ENCODE data around the gene CHST9.

The CHST9 gene

DNA sequence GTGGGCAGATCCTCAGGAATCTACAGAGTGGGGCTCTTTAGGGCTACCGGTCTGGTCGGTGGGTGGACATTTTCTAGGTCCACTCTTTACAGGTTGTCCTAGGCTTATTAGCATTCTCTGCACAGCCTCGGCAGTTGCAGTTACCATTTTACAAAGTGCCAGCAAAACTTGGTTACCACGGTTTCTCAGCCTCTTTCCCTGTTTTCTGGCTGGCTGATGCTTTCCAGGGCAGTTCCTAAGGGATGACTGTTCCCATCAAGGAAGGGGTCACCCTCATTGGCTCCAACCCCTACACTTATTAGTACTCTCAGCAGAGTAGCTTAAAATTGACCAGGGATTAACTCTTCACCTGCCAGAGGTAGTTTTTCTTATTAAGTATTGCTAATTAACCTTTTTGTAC, 317.6 kb downstream of the CHST9 start:
- Histone ChIP-seq H3K79me2 (ENCODE audit: low read length) (no peaks in the 10 kb centered on the region), H3K27ac (ENCODE audit: low read length) (no peak overlapping the region), H4K20me1 (ENCODE audit: insufficient read depth, low read length) (no peaks in the 10 kb centered on the region), H2AFZ (ENCODE audit: low read depth, low read length) (no peak overlapping the region), H3K9me3 (ENCODE audit: insufficient read depth, low read length) (no peaks in the 10 kb centered on the region), H3K9ac (ENCODE audit: low read length) (no peak overlapping the region), H3K4me2 (ENCODE audit: low read length) (no peak overlapping the region), H3K27me3 (ENCODE audit: low read depth, low read length) (no peaks in the 10 kb centered on the region), H3K4me3 (ENCODE audit: low read length) (no peak overlapping the region), H3K36me3 (replicated peaks; ENCODE audit: low read depth, low read length) (no peaks in the 10 kb centered on the region), H3K4me1 (ENCODE audit: low read length) (no peaks in the 10 kb centered on the region)
- TF ChIP-seq, protein P1, sequence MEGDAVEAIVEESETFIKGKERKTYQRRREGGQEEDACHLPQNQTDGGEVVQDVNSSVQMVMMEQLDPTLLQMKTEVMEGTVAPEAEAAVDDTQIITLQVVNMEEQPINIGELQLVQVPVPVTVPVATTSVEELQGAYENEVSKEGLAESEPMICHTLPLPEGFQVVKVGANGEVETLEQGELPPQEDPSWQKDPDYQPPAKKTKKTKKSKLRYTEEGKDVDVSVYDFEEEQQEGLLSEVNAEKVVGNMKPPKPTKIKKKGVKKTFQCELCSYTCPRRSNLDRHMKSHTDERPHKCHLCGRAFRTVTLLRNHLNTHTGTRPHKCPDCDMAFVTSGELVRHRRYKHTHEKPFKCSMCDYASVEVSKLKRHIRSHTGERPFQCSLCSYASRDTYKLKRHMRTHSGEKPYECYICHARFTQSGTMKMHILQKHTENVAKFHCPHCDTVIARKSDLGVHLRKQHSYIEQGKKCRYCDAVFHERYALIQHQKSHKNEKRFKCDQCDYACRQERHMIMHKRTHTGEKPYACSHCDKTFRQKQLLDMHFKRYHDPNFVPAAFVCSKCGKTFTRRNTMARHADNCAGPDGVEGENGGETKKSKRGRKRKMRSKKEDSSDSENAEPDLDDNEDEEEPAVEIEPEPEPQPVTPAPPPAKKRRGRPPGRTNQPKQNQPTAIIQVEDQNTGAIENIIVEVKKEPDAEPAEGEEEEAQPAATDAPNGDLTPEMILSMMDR (IDR thresholded peaks at IDR 0.05; ENCODE audit: low read depth, low read length): no peak

DNA sequence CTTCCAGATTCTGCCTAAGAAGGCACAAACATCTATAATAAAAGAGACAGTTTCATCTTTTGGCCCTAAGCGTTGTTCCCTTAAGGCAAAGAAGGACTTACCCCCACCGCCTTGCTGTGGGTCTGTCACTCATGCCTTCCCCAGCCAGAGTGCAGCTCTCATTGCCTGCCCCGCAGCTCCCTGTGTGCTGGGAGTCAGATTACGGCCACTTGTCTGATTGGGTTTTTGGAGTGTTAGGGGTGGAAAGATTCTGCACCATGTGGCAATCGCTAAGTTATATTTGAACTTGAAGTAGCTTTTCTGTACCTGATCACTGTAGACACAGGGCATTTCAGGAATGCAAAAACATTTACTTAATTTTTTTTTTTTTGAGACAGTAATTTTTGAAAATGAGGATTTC, 319.6 kb downstream of the CHST9 start, which contains the start of gene AQP4:
Gene AQP4, minus strand, starts transcription at position 151 of the 400 bp plus-strand sequence. Its CDS starts 18 bp downstream, at position 133.
- H3K4me2 ChIP-seq (ENCODE audit: low read length): no peak within 1 kb of the TSS
- H3K79me2 ChIP-seq (ENCODE audit: low read length): no peaks in the 10 kb centered on the region
- H4K20me1 ChIP-seq (ENCODE audit: insufficient read depth, low read length): no peaks in the 10 kb centered on the region
- no peaks in the 10 kb centered on the region for H3K4me1 ChIP-seq (ENCODE audit: low read length)
- no peak within 1 kb of the TSS for H2AFZ ChIP-seq (ENCODE audit: low read depth, low read length)
- H3K4me3 ChIP-seq (ENCODE audit: low read length): no peak within 1 kb of the TSS
- H3K27ac ChIP-seq (ENCODE audit: low read length): no peak within 1 kb of the TSS
- H3K9me3 ChIP-seq (ENCODE audit: insufficient read depth, low read length): no peaks in the 10 kb centered on the region
- H3K9ac ChIP-seq (ENCODE audit: low read length): no peak within 1 kb of the TSS
- H3K27me3 ChIP-seq (ENCODE audit: low read depth, low read length): 0 out of 2 replicates have a peak, but pooled peaks cover 4% of the 10 kb centered on the region
- no peaks in the 10 kb centered on the region for H3K36me3 ChIP-seq (replicated peaks; ENCODE audit: low read depth, low read length)
- no peak for TF ChIP-seq EZH2phosphoT487 (IDR thresholded peaks at IDR 0.05; ENCODE audit: low read depth)
- TF ChIP-seq, protein P1 (IDR thresholded peaks at IDR 0.05; ENCODE audit: low read depth, low read length): no peak

DNA sequence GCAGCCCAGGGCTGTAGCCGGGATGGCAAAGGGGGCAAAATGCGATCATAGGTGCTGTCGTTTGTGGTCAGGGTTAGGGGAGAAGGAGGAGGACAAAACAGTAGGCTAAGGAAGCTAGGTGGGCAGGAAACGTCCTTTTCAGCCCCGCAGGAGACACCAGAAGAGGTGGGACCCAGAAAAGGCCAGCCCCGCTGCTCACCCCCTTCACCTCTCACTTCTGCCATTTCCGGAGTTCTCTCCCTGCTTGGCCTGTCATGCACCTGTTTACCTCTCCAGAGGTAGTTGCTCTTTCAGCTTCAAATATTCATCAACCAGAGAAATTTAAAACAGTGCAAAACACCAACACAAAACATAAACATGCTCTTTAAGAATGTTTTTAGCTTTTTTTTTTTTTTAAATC, 320.4 kb downstream of the CHST9 start:
- Histone ChIP-seq H3K4me3 (ENCODE audit: low read length) (no peak overlapping the region), H4K20me1 (ENCODE audit: insufficient read depth, low read length) (no peaks in the 10 kb centered on the region), H2AFZ (ENCODE audit: low read depth, low read length) (no peak overlapping the region), H3K4me1 (ENCODE audit: low read length) (no peaks in the 10 kb centered on the region), H3K27me3 (ENCODE audit: low read depth, low read length) (0 out of 2 replicates have a peak, but pooled peaks cover 4% of the 10 kb centered on the region), H3K9me3 (ENCODE audit: insufficient read depth, low read length) (no peaks in the 10 kb centered on the region), H3K27ac (ENCODE audit: low read length) (no peak overlapping the region), H3K4me2 (ENCODE audit: low read length) (no peak overlapping the region), H3K9ac (ENCODE audit: low read length) (no peak overlapping the region), H3K79me2 (ENCODE audit: low read length) (no peaks in the 10 kb centered on the region), H3K36me3 (replicated peaks; ENCODE audit: low read depth, low read length) (no peaks in the 10 kb centered on the region)
- no peak for TF ChIP-seq EZH2phosphoT487 (IDR thresholded peaks at IDR 0.05; ENCODE audit: low read depth)
- TF ChIP-seq, protein P1 (IDR thresholded peaks at IDR 0.05; ENCODE audit: low read depth, low read length): no peak

DNA sequence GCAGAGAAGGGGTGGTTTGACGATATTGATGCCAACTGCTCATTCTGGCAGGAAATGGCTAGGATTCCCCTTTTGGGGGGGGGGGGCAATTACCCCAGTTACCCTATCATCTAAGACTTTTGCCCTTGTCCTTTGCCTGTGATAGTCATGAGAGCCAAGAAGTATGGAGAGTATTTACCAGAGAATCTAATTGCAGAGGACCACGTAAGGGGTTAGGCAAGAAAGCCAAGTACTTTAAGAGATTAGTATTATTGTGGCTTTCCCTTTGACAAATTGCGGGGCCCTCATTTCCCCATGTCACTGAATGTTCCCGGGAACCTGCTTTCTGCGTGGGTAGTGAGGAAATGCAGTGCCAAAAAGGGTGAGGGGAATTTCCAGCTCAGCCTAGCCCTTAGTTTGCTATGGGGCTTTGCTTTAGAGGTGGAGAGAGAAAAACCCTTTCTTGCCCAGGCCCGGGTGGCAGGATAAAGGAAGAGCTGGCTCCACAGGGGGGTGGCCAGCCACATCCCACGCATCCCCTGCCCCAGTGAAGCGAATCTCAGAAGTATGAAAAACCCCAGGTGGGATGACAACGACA, 321.1 kb downstream of the CHST9 start:
- no peaks in the 10 kb centered on the region for H3K9me3 ChIP-seq (ENCODE audit: insufficient read depth, low read length)
- TF ChIP-seq EZH2phosphoT487 (IDR thresholded peaks at IDR 0.05; ENCODE audit: low read depth): no peak
- TF ChIP-seq, protein P1 (IDR thresholded peaks at IDR 0.05; ENCODE audit: low read depth, low read length): no peak
- no peaks in the 10 kb centered on the region for H4K20me1 ChIP-seq (ENCODE audit: insufficient read depth, low read length)
- H3K4me1 ChIP-seq (ENCODE audit: low read length): no peaks in the 10 kb centered on the region
- no peak overlapping the region for H3K4me2 ChIP-seq (ENCODE audit: low read length)
- no peaks in the 10 kb centered on the region for H3K36me3 ChIP-seq (replicated peaks; ENCODE audit: low read depth, low read length)
- H3K27me3 ChIP-seq (ENCODE audit: low read depth, low read length): 0 out of 2 replicates have a peak, but pooled peaks cover 4% of the 10 kb centered on the region
- no peak overlapping the region for H3K27ac ChIP-seq (ENCODE audit: low read length)
- H3K4me3 ChIP-seq (ENCODE audit: low read length): no peak overlapping the region
- no peak overlapping the region for H2AFZ ChIP-seq (ENCODE audit: low read depth, low read length)
- no peak overlapping the region for H3K9ac ChIP-seq (ENCODE audit: low read length)
- no peaks in the 10 kb centered on the region for H3K79me2 ChIP-seq (ENCODE audit: low read length)

Measured in OCI-LY3 (cell line).